GM12864 (cell line): ENCODE data around the gene CYLD.

Experiments
- DNase-seq: peaks from one replicate; pipeline ENCODE4 v3.0.0-alpha.2; 2011; ENCODE audit warnings: low read depth
- H3K4me3 ChIP-seq: 2 replicates; pipeline ENCODE4 v1.5.1; 2011; ENCODE audit warnings: mild to moderate bottlenecking, low read depth, low read length, control low read depth
- CTCF ChIP-seq: IDR thresholded peaks from 2 replicates; pipeline ENCODE4 v1.5.1; 2011; ENCODE audit warnings: low read depth, mild to moderate bottlenecking, moderate library complexity, low read length, control low read depth, inconsistent platforms; ENCODE audit errors: missing control alignments

CYLD gene

DNA sequence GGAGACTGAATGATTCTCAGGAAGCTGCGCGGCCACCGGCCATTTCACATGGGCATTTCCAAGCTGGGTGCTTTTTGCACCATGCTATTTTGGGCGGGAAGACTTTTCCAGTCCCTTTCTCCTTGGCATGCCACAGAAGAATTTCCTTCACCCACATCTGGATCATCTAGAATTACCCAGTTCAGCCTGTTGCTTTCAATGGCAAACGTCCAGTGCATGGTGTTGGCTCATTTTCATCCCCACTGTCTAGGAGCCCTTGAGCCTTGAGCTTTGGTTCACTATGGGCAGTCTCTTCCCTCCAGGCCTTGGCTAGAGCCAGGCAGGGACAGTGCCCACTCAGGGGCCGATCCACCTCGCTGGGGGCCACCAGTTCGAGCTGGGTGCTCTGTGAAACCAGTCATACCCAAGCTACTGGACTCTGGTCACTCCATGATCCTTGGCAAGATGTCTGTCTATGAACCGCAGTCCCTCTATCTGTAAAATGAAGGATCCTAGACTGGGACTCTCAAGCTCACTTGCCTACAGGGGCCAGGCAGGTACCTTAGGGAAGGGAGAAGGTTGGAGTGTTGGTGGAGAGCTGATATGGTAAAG is 71.1 kb downstream of the CYLD start:
- TF ChIP-seq CTCF, result no peak
- no peak overlapping the region for H3K4me3 ChIP-seq
- no peak for DNase-seq

DNA sequence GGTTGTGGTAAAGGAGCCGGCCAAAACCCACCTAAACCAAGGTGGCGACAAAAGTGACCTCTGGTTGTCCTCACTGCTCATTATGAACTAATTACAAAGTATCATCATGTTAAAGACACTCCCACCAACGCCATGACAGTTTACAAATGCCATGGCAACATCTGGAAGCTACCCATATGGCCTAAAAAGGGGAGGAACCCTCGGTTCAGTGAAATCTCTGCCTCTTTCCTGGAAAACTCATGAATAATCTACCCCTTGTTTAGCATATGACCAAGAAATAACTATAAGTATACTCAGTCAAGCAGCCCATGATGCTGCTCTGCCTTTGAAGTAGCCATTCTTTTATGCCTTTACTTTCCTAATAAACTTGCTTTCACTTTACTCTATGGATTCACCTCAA is 72.2 kb downstream of the CYLD start:
- no peak for TF ChIP-seq CTCF

DNA sequence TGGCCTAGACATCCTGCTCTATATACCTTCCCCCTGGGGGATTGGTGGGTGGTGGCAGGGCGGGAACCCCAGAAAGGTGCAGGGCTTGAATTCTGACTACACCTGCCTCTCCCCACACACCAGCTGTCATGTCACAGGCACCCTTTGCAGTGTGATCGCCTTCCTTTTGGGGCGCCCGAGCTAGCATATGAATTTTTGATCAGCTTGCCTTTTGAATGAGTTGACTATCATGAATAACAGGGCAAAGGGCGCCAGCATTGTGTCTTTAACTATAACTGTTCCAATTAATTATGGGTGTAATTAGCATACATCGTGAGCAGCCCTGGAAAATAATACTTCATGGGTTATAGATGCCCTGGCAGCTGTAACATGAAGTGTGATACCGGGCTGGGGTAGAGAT is 72.7 kb downstream of the CYLD start:
- no peak for TF ChIP-seq CTCF
- no peak for DNase-seq
- H3K4me3 ChIP-seq, result no peak overlapping the region

More for the DNA sequence above, 72.2 kb downstream of the CYLD start:
- DNase-seq, result no peak
- H3K4me3 ChIP-seq, result no peak overlapping the region

DNA sequence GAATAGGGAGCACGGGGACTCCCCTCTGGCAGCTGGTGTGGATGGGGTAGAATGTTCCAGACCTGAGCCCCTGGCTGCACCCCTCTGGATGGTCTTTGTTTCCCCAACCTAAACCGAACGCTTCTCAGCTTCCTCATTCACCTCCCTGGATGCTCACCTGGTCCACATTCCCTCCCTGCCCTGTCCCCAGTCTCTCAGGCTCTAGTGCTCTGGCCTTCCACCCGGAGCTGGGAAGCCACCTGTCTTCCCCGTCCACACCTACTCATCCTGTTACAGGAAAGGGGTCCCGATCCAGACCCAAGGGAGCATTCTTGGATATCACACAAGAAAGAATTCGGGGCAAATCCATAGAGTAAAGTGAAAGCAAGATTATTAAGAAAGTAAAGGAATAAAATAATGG is 73.5 kb downstream of the CYLD start:
- H3K4me3 ChIP-seq, result no peak overlapping the region
- TF ChIP-seq CTCF, result no peak
- no peak for DNase-seq

DNA sequence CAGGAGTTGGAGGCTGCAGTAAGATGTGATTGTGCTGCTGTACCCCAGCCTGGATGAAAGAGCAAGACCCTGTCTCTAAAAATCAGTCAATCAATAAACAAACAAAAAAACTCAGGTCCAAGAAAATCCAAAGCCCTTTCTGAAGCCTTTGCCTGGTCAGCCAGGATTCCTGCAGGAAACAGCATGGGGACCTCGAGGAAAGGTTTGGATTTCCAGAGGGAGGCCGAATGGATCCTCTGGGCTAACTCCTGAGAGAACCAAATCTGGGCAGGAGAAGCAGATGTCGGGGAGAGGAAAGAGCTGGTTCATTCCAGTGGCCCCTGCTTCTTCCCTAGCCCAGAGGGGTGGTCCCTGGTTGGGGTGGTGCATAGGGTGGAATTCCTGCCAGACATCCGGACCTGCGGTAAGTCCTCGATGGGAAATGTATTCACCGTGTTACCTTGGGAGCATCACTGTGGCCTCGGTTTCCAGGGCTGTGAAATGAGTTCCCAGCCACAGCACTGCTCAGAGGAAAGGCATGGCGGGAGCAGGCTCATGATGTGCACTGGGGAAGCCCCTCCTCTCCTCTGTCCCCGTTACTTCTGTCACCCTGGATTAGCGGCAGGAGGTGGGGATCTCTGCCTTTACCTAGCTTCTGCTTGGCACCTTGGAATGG is 75.1 kb downstream of the CYLD start:
- no peak overlapping the region for H3K4me3 ChIP-seq
- no peak for TF ChIP-seq CTCF

GRCh38 chr16:50818380-50818779 is 76.5 kb downstream of the CYLD start:
- no peak overlapping the region for H3K4me3 ChIP-seq
- no peak for TF ChIP-seq CTCF
- DNase-seq, result no peak

More for the DNA sequence above, 75.1 kb downstream of the CYLD start:
- DNase-seq, result no peak

DNA sequence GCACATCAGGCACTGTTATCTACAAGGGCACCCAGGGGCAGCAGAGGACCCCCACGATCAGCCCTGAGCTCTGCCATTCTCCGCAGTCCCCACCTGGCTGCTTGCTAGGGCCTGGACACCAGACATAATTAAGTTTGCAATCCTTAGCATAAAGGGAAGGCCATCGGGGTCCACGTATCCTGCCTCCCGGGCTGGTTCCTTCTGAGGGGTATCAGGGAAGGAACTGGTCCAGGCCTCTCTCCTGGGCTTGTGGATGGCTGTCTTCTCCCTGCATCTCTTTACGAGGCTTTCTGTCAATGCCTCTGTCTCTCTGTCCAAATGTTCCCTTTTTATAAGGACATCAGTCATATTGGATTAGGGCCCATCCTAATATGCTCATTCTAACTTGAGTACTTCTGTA is 77.8 kb downstream of the CYLD start:
- no peak for TF ChIP-seq CTCF
- DNase-seq, result no peak
- no peak overlapping the region for H3K4me3 ChIP-seq
